Measurements from ENCODE around the gene SLC12A3.
A peak's percentile ranks its signal among the peaks of the same experiment; 100 is the strongest.

The SLC12A3 gene

DNA sequence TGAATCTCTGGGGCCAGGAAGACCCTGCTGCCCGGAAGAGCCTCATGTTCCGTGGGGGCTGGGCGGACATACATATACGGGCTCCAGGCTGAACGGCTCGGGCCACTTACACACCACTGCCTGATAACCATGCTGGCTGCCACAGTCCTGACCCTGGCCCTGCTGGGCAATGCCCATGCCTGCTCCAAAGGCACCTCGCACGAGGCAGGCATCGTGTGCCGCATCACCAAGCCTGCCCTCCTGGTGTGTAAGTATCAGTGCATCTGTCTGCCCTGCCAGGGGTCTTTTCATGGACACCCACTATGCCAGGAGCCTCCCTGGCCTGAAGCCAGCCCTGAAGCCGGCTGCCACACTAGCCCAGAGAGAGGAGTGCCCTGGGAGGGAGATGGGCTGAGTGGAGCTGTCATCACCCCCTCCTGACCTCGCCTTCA lies 96.9 kb downstream of the SLC12A3 start, which contains the start of gene CETP:
Gene CETP (plus strand): TSS at position 100 of the 431 bp plus-strand sequence. CDS start 30 bp downstream, at position 130.
- Histone ChIP-seq H3K9ac (ENCODE audit: low read length) (no peak within 1 kb of the TSS), H3K4me3 (ENCODE audit: insufficient read depth, low read length, poor library complexity, severe bottlenecking) (no peak within 1 kb of the TSS), H2AFZ (ENCODE audit: low read depth, low read length, severe bottlenecking) (no peak within 1 kb of the TSS), H3K36me3 (ENCODE audit: low read length) (no peaks in the 10 kb centered on the region), H3K27ac (ENCODE audit: low read depth, low read length) (no peak within 1 kb of the TSS), H3F3A (ENCODE audit: insufficient read depth) (no peaks in the 10 kb centered on the region), H3K9me2 (replicated peaks; ENCODE audit: insufficient read depth, low read length) (no peaks in the 10 kb centered on the region), H3K9me3 (ENCODE audit: insufficient read depth, low read length) (no peaks in the 10 kb centered on the region), H4K20me1 (ENCODE audit: low read depth, low read length) (no peaks in the 10 kb centered on the region), H3K4me2 (ENCODE audit: low read depth, low read length, poor library complexity, severe bottlenecking) (no peak within 1 kb of the TSS), H3K79me2 (ENCODE audit: insufficient read depth, low read length) (no peaks in the 10 kb centered on the region), H3K27me3 (ENCODE audit: low read length) (no peaks in the 10 kb centered on the region)
- TF ChIP-seq, protein P1, sequence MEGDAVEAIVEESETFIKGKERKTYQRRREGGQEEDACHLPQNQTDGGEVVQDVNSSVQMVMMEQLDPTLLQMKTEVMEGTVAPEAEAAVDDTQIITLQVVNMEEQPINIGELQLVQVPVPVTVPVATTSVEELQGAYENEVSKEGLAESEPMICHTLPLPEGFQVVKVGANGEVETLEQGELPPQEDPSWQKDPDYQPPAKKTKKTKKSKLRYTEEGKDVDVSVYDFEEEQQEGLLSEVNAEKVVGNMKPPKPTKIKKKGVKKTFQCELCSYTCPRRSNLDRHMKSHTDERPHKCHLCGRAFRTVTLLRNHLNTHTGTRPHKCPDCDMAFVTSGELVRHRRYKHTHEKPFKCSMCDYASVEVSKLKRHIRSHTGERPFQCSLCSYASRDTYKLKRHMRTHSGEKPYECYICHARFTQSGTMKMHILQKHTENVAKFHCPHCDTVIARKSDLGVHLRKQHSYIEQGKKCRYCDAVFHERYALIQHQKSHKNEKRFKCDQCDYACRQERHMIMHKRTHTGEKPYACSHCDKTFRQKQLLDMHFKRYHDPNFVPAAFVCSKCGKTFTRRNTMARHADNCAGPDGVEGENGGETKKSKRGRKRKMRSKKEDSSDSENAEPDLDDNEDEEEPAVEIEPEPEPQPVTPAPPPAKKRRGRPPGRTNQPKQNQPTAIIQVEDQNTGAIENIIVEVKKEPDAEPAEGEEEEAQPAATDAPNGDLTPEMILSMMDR (IDR thresholded peaks at IDR 0.05; ENCODE audit: insufficient read depth, low read length, poor library complexity, severe bottlenecking) = no peak
- no peak for TF ChIP-seq EZH2phosphoT487 (conservative IDR thresholded peaks at IDR 0.05; ENCODE audit: low read length)

DNA sequence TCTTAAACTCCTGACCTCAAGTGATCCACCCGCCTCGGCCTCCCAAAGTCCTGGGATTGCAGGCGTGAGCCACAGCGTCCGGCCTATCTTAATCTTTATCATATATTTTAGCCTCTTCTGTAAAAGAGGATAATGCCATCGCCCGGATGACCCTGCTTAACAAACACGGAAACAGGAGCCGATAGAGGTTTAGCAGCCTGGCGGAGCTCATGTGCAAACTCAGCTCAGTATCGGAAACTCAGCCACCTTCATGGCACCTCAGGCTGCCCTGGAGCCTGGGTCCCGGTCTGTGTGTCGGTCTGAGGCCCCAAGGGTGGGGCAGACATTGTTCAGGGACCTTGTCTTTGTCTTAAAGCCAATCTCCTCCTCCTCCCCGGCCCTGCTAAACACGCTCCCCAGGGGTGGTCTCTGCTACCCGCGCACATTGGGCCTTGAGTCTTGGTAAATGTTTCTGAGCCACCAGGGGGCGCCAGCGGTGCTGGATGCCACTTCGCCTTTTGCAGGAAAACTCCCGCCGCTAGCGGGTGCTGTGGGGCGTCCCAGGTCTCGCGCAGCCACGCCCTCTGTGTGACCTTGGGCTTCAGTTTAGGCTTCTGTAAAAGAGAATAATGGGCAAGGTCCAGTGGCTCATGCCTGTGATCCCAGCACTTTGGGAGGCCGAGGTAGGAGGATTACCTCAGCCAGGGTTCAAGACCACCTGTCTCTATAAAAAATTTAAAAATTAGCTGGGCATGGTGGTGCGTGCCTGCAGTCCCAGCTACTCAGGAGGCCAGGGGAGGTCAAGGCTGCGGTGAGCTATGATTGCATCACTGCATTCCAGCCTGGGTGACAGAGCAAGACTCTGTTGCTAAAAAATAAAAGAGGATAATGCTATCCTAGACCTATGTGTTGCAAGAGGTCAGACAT lies 99.5 kb downstream of the SLC12A3 start:
- no peaks in the 10 kb centered on the region for H4K20me1 ChIP-seq (ENCODE audit: low read depth, low read length)
- no peaks in the 10 kb centered on the region for H3K27me3 ChIP-seq (ENCODE audit: low read length)
- H3K4me2 ChIP-seq (ENCODE audit: low read depth, low read length, poor library complexity, severe bottlenecking) = no peak overlapping the region
- no peaks in the 10 kb centered on the region for H3K36me3 ChIP-seq (ENCODE audit: low read length)
- no peaks in the 10 kb centered on the region for H3K9me2 ChIP-seq (replicated peaks; ENCODE audit: insufficient read depth, low read length)
- no peak overlapping the region for H3K9ac ChIP-seq (ENCODE audit: low read length)
- no peak overlapping the region for H3K27ac ChIP-seq (ENCODE audit: low read depth, low read length)
- no peaks in the 10 kb centered on the region for H3F3A ChIP-seq (ENCODE audit: insufficient read depth)
- H3K4me3 ChIP-seq (ENCODE audit: insufficient read depth, low read length, poor library complexity, severe bottlenecking) = no peak overlapping the region
- H3K79me2 ChIP-seq (ENCODE audit: insufficient read depth, low read length) = no peaks in the 10 kb centered on the region
- H3K9me3 ChIP-seq (ENCODE audit: insufficient read depth, low read length) = no peaks in the 10 kb centered on the region
- peak overlapping the region; percentile 65 for H2AFZ ChIP-seq (ENCODE audit: low read depth, low read length, severe bottlenecking)
- TF ChIP-seq, protein P1 (IDR thresholded peaks at IDR 0.05; ENCODE audit: insufficient read depth, low read length, poor library complexity, severe bottlenecking) = peak; percentile 100
- TF ChIP-seq EZH2phosphoT487 (conservative IDR thresholded peaks at IDR 0.05; ENCODE audit: low read length) = no peak

All from SU-DHL-6 (cell line).